ENCODE measurements around the gene LAMC3.

GRCh38 chr9:130996676-130997394, 12.1 kb upstream of the LAMC3 start:
- TF ChIP-seq, protein P1, sequence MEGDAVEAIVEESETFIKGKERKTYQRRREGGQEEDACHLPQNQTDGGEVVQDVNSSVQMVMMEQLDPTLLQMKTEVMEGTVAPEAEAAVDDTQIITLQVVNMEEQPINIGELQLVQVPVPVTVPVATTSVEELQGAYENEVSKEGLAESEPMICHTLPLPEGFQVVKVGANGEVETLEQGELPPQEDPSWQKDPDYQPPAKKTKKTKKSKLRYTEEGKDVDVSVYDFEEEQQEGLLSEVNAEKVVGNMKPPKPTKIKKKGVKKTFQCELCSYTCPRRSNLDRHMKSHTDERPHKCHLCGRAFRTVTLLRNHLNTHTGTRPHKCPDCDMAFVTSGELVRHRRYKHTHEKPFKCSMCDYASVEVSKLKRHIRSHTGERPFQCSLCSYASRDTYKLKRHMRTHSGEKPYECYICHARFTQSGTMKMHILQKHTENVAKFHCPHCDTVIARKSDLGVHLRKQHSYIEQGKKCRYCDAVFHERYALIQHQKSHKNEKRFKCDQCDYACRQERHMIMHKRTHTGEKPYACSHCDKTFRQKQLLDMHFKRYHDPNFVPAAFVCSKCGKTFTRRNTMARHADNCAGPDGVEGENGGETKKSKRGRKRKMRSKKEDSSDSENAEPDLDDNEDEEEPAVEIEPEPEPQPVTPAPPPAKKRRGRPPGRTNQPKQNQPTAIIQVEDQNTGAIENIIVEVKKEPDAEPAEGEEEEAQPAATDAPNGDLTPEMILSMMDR (IDR thresholded peaks at IDR 0.05) = no peak
- TF ChIP-seq POLR2A (IDR thresholded peaks at IDR 0.05) = no peak
